GM12878 (cell line): ENCODE data around the gene COL1A2. TPM values are rescaled to one million over a fixed set of nuclear protein-coding genes. Genes with fewer than 3 reads are reported as not detected.

Experiments
- ATAC-seq: fragments of 200-7000 bp; cut with Tn5 transposase; 3 replicates; pipeline ENCODE4 v1.9.1; 2020; ENCODE audit warnings: mild to moderate bottlenecking, moderate library complexity
- BruUV-seq: library from RNA; stranded (reverse); fragments of 400-500 nt; replicated peaks from 2 replicates; lab custom pipeline; 2021; lab: Mats Ljungman, UMichigan
- CTCF ChIA-PET: fragments of 300-600 bp; sonication (Branson Sonifier 250); formaldehyde crosslinking; extraction: SDS; loops from one replicate; lab custom pipeline; 2021; ENCODE audit warnings: inconsistent platforms; lab: Yijun Ruan, JAX
- POLR2A ChIA-PET: fragments of 350-600 bp; formaldehyde crosslinking; extraction: SDS; loops from one replicate; lab custom pipeline; 2021; ENCODE audit warnings: inconsistent platforms; lab: Charles Lee
- RAD21 ChIA-PET: fragments of 300-600 bp; sonication (Branson Sonifier 250); formaldehyde crosslinking; loops from one replicate; lab custom pipeline; 2023; ENCODE audit warnings: antibody characterized with exemption; ENCODE audit not compliant: unreplicated experiment; lab: Charles Lee
- SMC1A ChIA-PET: fragments of 300-600 bp; sonication (Branson Sonifier 250); formaldehyde crosslinking; loops from one replicate; lab custom pipeline; 2023; ENCODE audit not compliant: unreplicated experiment, uncharacterized antibody; lab: Charles Lee
- DNase-seq: peaks from one replicate; pipeline ENCODE4 v3.0.0-alpha.2; 2011; ENCODE audit warnings: low read depth, low spot score
- FAIRE-seq: peaks from 3 replicates; lab custom pipeline; 2011; peaks lifted over from hg19 to GRCh38; lab: Jason Lieb, UNC
- H2AFZ ChIP-seq: 2 replicates; pipeline ENCODE4 v1.6.0; 2011; ENCODE audit warnings: low read depth, low read length, control low read depth; ENCODE audit not compliant: control insufficient read depth
- H3K27ac ChIP-seq: 2 replicates; pipeline ENCODE4 v1.5.1; 2011; ENCODE audit warnings: control low read depth; ENCODE audit not compliant: control insufficient read depth, insufficient read depth
- H3K27me3 ChIP-seq, 2 experiments: replicated peaks in 1 of 2; 2 replicates each; pipeline versions ENCODE4 v1.6.0 to v1.6.1; 2011; ENCODE audit warnings: low read length in 1 of 2; ENCODE audit not compliant: control insufficient read depth in 2 of 2, insufficient read depth in 2 of 2
- H3K36me3 ChIP-seq, 2 experiments: 2 replicates each; pipeline ENCODE4 v1.5.1; 2011; ENCODE audit warnings: low read length in 1 of 2; ENCODE audit not compliant: control insufficient read depth in 2 of 2, insufficient read depth in 2 of 2
- H3K4me1 ChIP-seq: 2 replicates; pipeline ENCODE4 v1.6.1; 2011; ENCODE audit warnings: mild to moderate bottlenecking, low read length, moderate library complexity, mixed read lengths; ENCODE audit not compliant: control insufficient read depth, insufficient read depth
- H3K4me2 ChIP-seq: 2 replicates; pipeline ENCODE4 v1.6.0; 2011; ENCODE audit warnings: control low read depth; ENCODE audit not compliant: control insufficient read depth, insufficient read depth
- H3K4me3 ChIP-seq: fragments of 200-600 bp; sonication (generic); 2 replicates; pipeline ENCODE4 v1.5.1; 2016
- H3K79me2 ChIP-seq: 2 replicates; pipeline ENCODE4 v1.6.0; 2011; ENCODE audit warnings: low read length; ENCODE audit not compliant: control insufficient read depth, insufficient read depth
- H3K9ac ChIP-seq: 2 replicates; pipeline ENCODE4 v1.8.0; 2011; ENCODE audit warnings: low read length, control low read depth, mixed read lengths; ENCODE audit not compliant: control insufficient read depth, insufficient read depth
- H3K9me3 ChIP-seq: replicated peaks from 3 replicates; pipeline ENCODE4 v1.5.1; 2011; ENCODE audit warnings: mild to moderate bottlenecking, low read length; ENCODE audit not compliant: control insufficient read depth, insufficient read depth
- H4K20me1 ChIP-seq: 2 replicates; pipeline ENCODE4 v1.6.0; 2011; ENCODE audit not compliant: control insufficient read depth, insufficient read depth
- BCLAF1 ChIP-seq: fragments of 450-650 bp; IDR thresholded peaks from 2 replicates; pipeline ENCODE4 v1.6.1; 2017; ENCODE audit warnings: antibody characterized with exemption, mild to moderate bottlenecking, moderate library complexity
- HDGF ChIP-seq: fragments of 450-650 bp; IDR thresholded peaks from 2 replicates; pipeline ENCODE4 v1.6.1; 2016; ENCODE audit warnings: antibody characterized with exemption
- MXI1 ChIP-seq: fragments of 150-350 bp; IDR thresholded peaks from 2 replicates; pipeline ENCODE4 v1.6.1; 2011; ENCODE audit warnings: low read depth, mild to moderate bottlenecking, inconsistent platforms, low read length, improper control_type of control experiment
- ZNF207 ChIP-seq: fragments of 450-650 bp; IDR thresholded peaks from 2 replicates; pipeline ENCODE4 v1.6.1; 2014; ENCODE audit warnings: antibody characterized with exemption, mild to moderate bottlenecking, borderline replicate concordance
- WGBS: methylation state at CpG from one replicate; pipeline ENCODE4 v1.1.6; 2016; ENCODE audit warnings: low lambda C conversion rate; ENCODE audit not compliant: insufficient replicate concordance, insufficient coverage; ENCODE audit errors: missing lambda C conversion rate; 5-methylcytosine and 5-hydroxymethylcytosine counted together
- in situ Hi-C: fragments of 300-500 bp; cut with MboI; formaldehyde crosslinking; loops from 9 replicates; pipeline ENCODE4 v1.14.3; 2018; ENCODE audit warnings: mixed read lengths
- intact Hi-C: fragments of 100-400 bp; cut with micrococcal nuclease; formaldehyde crosslinking; loops from one replicate; pipeline ENCODE4 v1.14.2; 2022; ENCODE audit not compliant: unreplicated experiment
- polyA plus RNA-seq, 11 experiments: library from polyadenylated mRNA; depleted of rRNA in 4 of 11; unstranded in 6 of 11; stranded (reverse) in 5 of 11; fragments of >200 nt; fragmentation: Nextera tagmentation in 4 of 11; fragmentation: Illumina TruSeq in 1 of 11; extraction: Ambion mirVana in 4 of 11; extraction: Trizol in 1 of 11; gene quantifications; 1 replicate in 1 of 11; 2 replicates in 10 of 11; pipeline versions ENCODE4 v1.2.1 to v1.2.3, GENCODE V29; 2011 to 2016; ENCODE audit warnings: inconsistent platforms in 2 of 11, missing spikeins in 2 of 11, low read depth in 1 of 11
- total RNA-seq, 4 experiments: library from RNA; depleted of rRNA in 3 of 4; stranded (reverse); fragments of >200 nt in 3 of 4; fragmentation: Illumina TruSeq in 1 of 4; extraction: Trizol in 1 of 4; gene quantifications; 2 replicates each; pipeline versions ENCODE4 v1.2.1 to v1.2.3, GENCODE V29; 2013 to 2021

COL1A2 gene
- total and polyA plus RNA-seq, 10 of the 15 experiments (the other 5 are each of a cell fraction or from before 2014, with no cell fraction given), result 0.03 to 2.5 (median 0.76) TPM; not detected in 4

DNA sequence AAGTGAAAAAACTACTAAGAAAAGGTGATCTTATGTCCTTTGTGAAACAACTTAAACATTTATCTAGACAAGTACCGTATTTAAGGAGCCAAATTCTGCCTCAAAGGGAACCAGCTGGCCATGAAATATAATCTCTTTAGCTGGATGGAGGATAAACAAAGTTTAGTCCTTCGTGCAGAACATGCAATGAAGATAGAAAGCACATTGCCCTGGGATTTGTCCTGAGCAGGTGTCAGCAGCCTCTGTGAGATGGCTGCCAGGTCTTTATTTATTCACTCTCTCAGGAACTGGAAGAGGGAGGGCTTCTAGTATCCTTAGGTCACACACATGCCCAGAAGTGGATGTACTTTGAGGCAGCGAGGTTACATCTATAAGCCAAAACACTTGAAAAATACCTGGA lies 57.5 kb downstream of the COL1A2 start (continued):
- no peak for TF ChIP-seq BCLAF1

DNA sequence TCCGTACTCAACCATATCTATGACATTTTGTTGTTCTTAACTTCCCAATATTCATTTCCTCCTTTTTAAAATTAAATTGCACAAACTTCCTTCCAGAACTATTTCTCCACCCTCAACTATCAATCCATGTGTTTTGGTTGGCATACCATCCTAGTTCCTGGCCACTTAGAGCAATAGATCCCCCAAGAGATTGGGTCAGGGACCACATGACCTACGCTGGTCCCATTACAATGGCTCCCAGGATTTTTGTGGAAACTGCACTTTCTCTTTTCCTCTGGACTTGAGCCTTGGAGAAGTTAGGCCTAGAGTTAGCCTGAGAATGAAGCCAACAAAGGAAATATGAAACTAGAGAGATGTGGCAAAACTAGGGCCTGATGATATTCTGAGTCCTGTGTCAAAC lies 59.2 kb downstream of the COL1A2 start:
- ChIA-PET POLR2A (no interaction called here), SMC1A (interaction anchor here (1.0 kb wide), 1 partner anchor 196 kb away, joined by 3 read pairs; no protein-coding TSS in a partner anchor), CTCF (no interaction called here), RAD21 (no interaction called here)
- ATAC-seq (no peak), DNase-seq (no peak), FAIRE-seq (no peak)
- Histone ChIP-seq H3K27ac (no peak overlapping the region), H3K4me3 (no peak overlapping the region), H3K79me2 (no peaks in the 10 kb centered on the region), H3K4me1 (no peaks in the 10 kb centered on the region), H3K27me3 (no peaks in the 10 kb centered on the region; a peak in 1 of 4 replicates), H3K36me3 (no peaks in the 10 kb centered on the region), H3K4me2 (no peak overlapping the region), H3K9me3 (no peaks in the 10 kb centered on the region; the same call in 2 of the 3 replicates), H3K9ac (no peak overlapping the region), H2AFZ (no peak overlapping the region), H4K20me1 (no peaks in the 10 kb centered on the region)
- intact Hi-C loops (loop anchor here (10.0 kb wide), 1 partner anchor 591 kb away; no protein-coding TSS in a partner anchor), in situ Hi-C loops (loop anchor here (5.0 kb wide), 1 partner anchor 1023 kb away; no protein-coding TSS in a partner anchor)
- no TSS peak for BruUV-seq
- TF ChIP-seq HDGF (no peak), MXI1 (no peak), ZNF207 (no peak)
- WGBS, result 81% methylated on average over 2 of the region's 2 CpGs
